Neural progenitor cell (in vitro differentiated cells): ENCODE data around the gene PKD2L1. TPM values are rescaled to one million over a fixed set of nuclear protein-coding genes. Genes with fewer than 3 reads are reported as not detected.

ENCODE experiments used
- DNase-seq: peaks from one replicate; pipeline ENCODE4 v3.0.0-alpha.2; 2016; ENCODE audit warnings: low spot score
- H2AFZ ChIP-seq: fragments of 200-600 bp; sonication (generic); replicated peaks from 2 replicates; pipeline ENCODE4 v1.6.1; 2016; ENCODE audit warnings: antibody characterized with exemption
- H3F3A ChIP-seq: fragments of 200-600 bp; sonication (generic); 2 replicates; pipeline ENCODE4 v1.6.1; 2016; ENCODE audit warnings: antibody characterized with exemption, low read depth
- H3K27ac ChIP-seq: fragments of 200-600 bp; sonication (generic); 2 replicates; pipeline ENCODE4 v1.5.1; 2016; ENCODE audit warnings: mild to moderate bottlenecking
- H3K27me3 ChIP-seq: fragments of 200-600 bp; sonication (generic); 2 replicates; pipeline ENCODE4 v1.6.1; 2016; ENCODE audit warnings: mild to moderate bottlenecking, moderate library complexity
- H3K36me3 ChIP-seq: fragments of 200-600 bp; sonication (generic); 2 replicates; pipeline ENCODE4 v1.5.1; 2016
- H3K4me1 ChIP-seq: fragments of 200-600 bp; sonication (generic); 2 replicates; pipeline ENCODE4 v1.6.1; 2016; ENCODE audit warnings: mixed run types
- H3K4me2 ChIP-seq: fragments of 200-600 bp; sonication (generic); 2 replicates; pipeline ENCODE4 v1.6.1; 2016
- H3K4me3 ChIP-seq: fragments of 200-600 bp; sonication (generic); 2 replicates; pipeline ENCODE4 v1.5.1; 2016
- H3K79me2 ChIP-seq: fragments of 200-600 bp; sonication (generic); 2 replicates; pipeline ENCODE4 v1.6.1; 2016; ENCODE audit warnings: low read depth
- H3K9ac ChIP-seq: fragments of 200-600 bp; sonication (generic); 2 replicates; pipeline ENCODE4 v1.6.1; 2016
- H3K9me3 ChIP-seq: fragments of 200-600 bp; sonication (generic); 2 replicates; pipeline ENCODE4 v1.5.1; 2016; ENCODE audit warnings: low read depth
- H4K20me1 ChIP-seq: fragments of 200-600 bp; sonication (generic); 2 replicates; pipeline ENCODE4 v1.6.1; 2016; ENCODE audit warnings: low read depth
- H3K27ac Mint-ChIP-seq: 3 replicates; pipeline ENCODE4 v1.8.0; 2021; ENCODE audit warnings: mixed read lengths
- H3K27me3 Mint-ChIP-seq: 2 replicates; pipeline ENCODE4 v1.8.0; 2022; ENCODE audit warnings: low read depth, mild to moderate bottlenecking, inconsistent platforms, moderate library complexity, mixed read lengths; ENCODE audit not compliant: insufficient read depth
- H3K36me3 Mint-ChIP-seq: 3 replicates; pipeline ENCODE4 v1.8.0; 2021; ENCODE audit warnings: mixed read lengths
- H3K4me1 Mint-ChIP-seq: 3 replicates; pipeline ENCODE4 v1.8.0; 2021; ENCODE audit warnings: mixed read lengths
- H3K4me3 Mint-ChIP-seq: 3 replicates; pipeline ENCODE4 v1.8.0; 2021; ENCODE audit warnings: mild to moderate bottlenecking, moderate library complexity, mixed read lengths
- H3K9me3 Mint-ChIP-seq: 3 replicates; pipeline ENCODE4 v1.8.0; 2020; ENCODE audit warnings: mixed read lengths
- CTCF ChIP-seq: fragments of 200-600 bp; sonication (generic); IDR thresholded peaks from 2 replicates; pipeline ENCODE4 v1.5.1; 2017; ENCODE audit warnings: antibody characterized with exemption, mild to moderate bottlenecking
- EZH2 ChIP-seq: fragments of 200-600 bp; sonication (generic); IDR thresholded peaks from 2 replicates; pipeline ENCODE4 v1.6.1; 2017; ENCODE audit warnings: antibody characterized with exemption, mild to moderate bottlenecking, moderate library complexity
- EZH2phosphoT487 ChIP-seq: fragments of 200-600 bp; sonication (generic); IDR thresholded peaks from 2 replicates; pipeline ENCODE4 v1.6.1; 2017; ENCODE audit warnings: antibody characterized with exemption
- total RNA-seq: library from RNA; depleted of rRNA; stranded (reverse); fragments of >200 nt; gene quantifications from 2 replicates; pipeline ENCODE4 v1.2.3, GENCODE V29; 2015; ENCODE audit warnings: low replicate concordance

PKD2L1 gene
- total RNA-seq, 1 donor from 2014 or later, result not detected

GRCh38 chr10:100328198-100328597 is 1.8 kb downstream of the PKD2L1 start:
- TF ChIP-seq EZH2phosphoT487 (no peak), EZH2 (no peak), CTCF (no peak)
- H3K9me3 ChIP-seq, result no peaks in the 10 kb centered on the region
- H3K36me3 ChIP-seq, result no peaks in the 10 kb centered on the region
- H3K4me1 Mint-ChIP-seq, result peaks cover 17% of the 10 kb centered on the region
- no peak overlapping the region for H3K4me2 ChIP-seq
- H2AFZ ChIP-seq, result no peak overlapping the region
- H3K27me3 ChIP-seq, result peaks cover 77% of the 10 kb centered on the region
- no peak overlapping the region for H3K27ac Mint-ChIP-seq
- peaks cover 9% of the 10 kb centered on the region for H3K27me3 Mint-ChIP-seq
- peaks cover 5% of the 10 kb centered on the region for H4K20me1 ChIP-seq
- no peak overlapping the region for H3K27ac ChIP-seq
- H3K36me3 Mint-ChIP-seq, result no peaks in the 10 kb centered on the region
- H3K4me1 ChIP-seq, result peaks cover 2% of the 10 kb centered on the region
- H3K9me3 Mint-ChIP-seq, result no peaks in the 10 kb centered on the region
- no peak overlapping the region for H3K9ac ChIP-seq
- no peak for DNase-seq
- H3K4me3 Mint-ChIP-seq, result no peak overlapping the region
- no peaks in the 10 kb centered on the region for H3K79me2 ChIP-seq
- no peak overlapping the region for H3K4me3 ChIP-seq
- H3F3A ChIP-seq, result no peaks in the 10 kb centered on the region

GRCh38 chr10:100327718-100328009 is 2.4 kb downstream of the PKD2L1 start:
- H2AFZ ChIP-seq, result no peak overlapping the region
- H3K27me3 ChIP-seq, result peaks cover 78% of the 10 kb centered on the region
- Mint-ChIP-seq H3K9me3 (no peaks in the 10 kb centered on the region), H3K36me3 (no peaks in the 10 kb centered on the region), H3K4me3 (no peak overlapping the region), H3K4me1 (peaks cover 12% of the 10 kb centered on the region), H3K27me3 (peaks cover 9% of the 10 kb centered on the region), H3K27ac (no peak overlapping the region)
- H3K4me2 ChIP-seq, result no peak overlapping the region
- no peak for TF ChIP-seq CTCF
- no peak for TF ChIP-seq EZH2
- TF ChIP-seq EZH2phosphoT487, result no peak
- H3K9me3 ChIP-seq, result no peaks in the 10 kb centered on the region
- no peak overlapping the region for H3K27ac ChIP-seq
- H3K4me3 ChIP-seq, result no peak overlapping the region
- H3K36me3 ChIP-seq, result no peaks in the 10 kb centered on the region
- H3K79me2 ChIP-seq, result no peaks in the 10 kb centered on the region
- no peaks in the 10 kb centered on the region for H3K4me1 ChIP-seq
- no peaks in the 10 kb centered on the region for H3F3A ChIP-seq
- H3K9ac ChIP-seq, result no peak overlapping the region
- DNase-seq, result no peak
- H4K20me1 ChIP-seq, result peaks cover 5% of the 10 kb centered on the region

- Histone ChIP-seq H3K36me3 (no peaks in the 10 kb centered on the region), H3K4me3 (no peak overlapping the region), H3K9ac (no peak overlapping the region), H4K20me1 (peaks cover 5% of the 10 kb centered on the region), H2AFZ (no peak overlapping the region), H3K9me3 (no peaks in the 10 kb centered on the region), H3K79me2 (no peaks in the 10 kb centered on the region), H3K4me1 (no peaks in the 10 kb centered on the region), H3K27ac (no peak overlapping the region), H3K27me3 (peaks cover 78% of the 10 kb centered on the region), H3K4me2 (no peak overlapping the region), H3F3A (no peaks in the 10 kb centered on the region)
- no peak for DNase-seq
- Mint-ChIP-seq H3K27ac (no peak overlapping the region), H3K4me3 (no peak overlapping the region), H3K9me3 (no peaks in the 10 kb centered on the region), H3K4me1 (peaks cover 10% of the 10 kb centered on the region), H3K27me3 (peaks cover 7% of the 10 kb centered on the region), H3K36me3 (no peaks in the 10 kb centered on the region)
- TF ChIP-seq CTCF (no peak), EZH2phosphoT487 (no peak), EZH2 (no peak)
Observed at GRCh38 chr10:100327007-100327717, 2.9 kb downstream of the PKD2L1 start.
